GM18519 (cell line): ENCODE measurements around the gene PDE8A.

Experiments
- ATAC-seq: cut with Tn5 transposase; IDR thresholded peaks from one replicate; pipeline ENCODE4 v1.9.1; 2021; ENCODE audit warnings: mild to moderate bottlenecking, moderate library complexity; ENCODE audit not compliant: unreplicated experiment, low FRiP score

The PDE8A gene

GRCh38 chr15:85071061-85071460 is 89.4 kb downstream of the PDE8A start:
- no peak for ATAC-seq

GRCh38 chr15:85071504-85071903 is 89.8 kb downstream of the PDE8A start:
- ATAC-seq = no peak

GRCh38 chr15:85072917-85073316 is 91.3 kb downstream of the PDE8A start:
- ATAC-seq = no peak

GRCh38 chr15:85073556-85074194 is 92.0 kb downstream of the PDE8A start:
- no peak for ATAC-seq

- no peak for ATAC-seq
Measured at GRCh38 chr15:85086855-85087254, 105.2 kb downstream of the PDE8A start.

GRCh38 chr15:85088300-85088699 is 106.6 kb downstream of the PDE8A start:
- ATAC-seq = no peak

GRCh38 chr15:85089929-85090597 is 108.4 kb downstream of the PDE8A start:
- ATAC-seq = no peak

- no peak for ATAC-seq
Measured at GRCh38 chr15:85091990-85092389, 110.3 kb downstream of the PDE8A start.

- ATAC-seq = no peak
Measured at GRCh38 chr15:85094685-85095084, 113.0 kb downstream of the PDE8A start.

GRCh38 chr15:85095566-85095965 is 113.9 kb downstream of the PDE8A start:
- ATAC-seq = no peak

GRCh38 chr15:85097250-85097649 is 115.6 kb downstream of the PDE8A start:
- ATAC-seq = no peak

- no peak for ATAC-seq
Measured at GRCh38 chr15:85097725-85098124, 116.1 kb downstream of the PDE8A start.

GRCh38 chr15:85099195-85099803 is 117.6 kb downstream of the PDE8A start:
- no peak for ATAC-seq

- ATAC-seq = no peak
Measured at GRCh38 chr15:85100186-85100937, 118.7 kb downstream of the PDE8A start.

GRCh38 chr15:85104584-85104983 is 122.9 kb downstream of the PDE8A start:
- ATAC-seq = no peak

GRCh38 chr15:85108136-85108535 is 126.5 kb downstream of the PDE8A start:
- no peak for ATAC-seq

GRCh38 chr15:85109333-85109732 is 127.7 kb downstream of the PDE8A start:
- ATAC-seq = no peak

- no peak for ATAC-seq
Measured at GRCh38 chr15:85112997-85113396, 131.3 kb downstream of the PDE8A start.

- ATAC-seq = no peak
Measured at GRCh38 chr15:85114886-85115285, 133.2 kb downstream of the PDE8A start.

GRCh38 chr15:85116066-85116465 is 134.4 kb downstream of the PDE8A start:
- ATAC-seq = no peak

GRCh38 chr15:85116494-85116893 is 134.8 kb downstream of the PDE8A start:
- no peak for ATAC-seq
